Left lung (tissue), 10 donors: ENCODE data around the gene FNDC10. TPM values are rescaled to one million over a fixed set of nuclear protein-coding genes. Genes with fewer than 3 reads are reported as not detected.
A peak's percentile ranks its signal among the peaks of the same experiment; 100 is the strongest.

ENCODE experiments used
- ATAC-seq: fragments of 200-7000 bp; cut with Tn5 transposase; one replicate; pipeline ENCODE4 v1.9.1; 2020; ENCODE audit warnings: moderate library complexity
- DNase-seq, 4 donors: peaks; one replicate each; pipeline ENCODE4 v3.0.0-alpha.2; 2013 to 2020
- H3K27ac ChIP-seq, 2 donors: fragments of 200-600 bp; sonication (generic) in 1 of 2; one replicate each; pipeline versions ENCODE4 v1.5.0 to v1.8.0; 2020 to 2021
- H3K27me3 ChIP-seq, 2 donors: fragments of 200-600 bp; sonication (generic) in 1 of 2; one replicate each; pipeline versions ENCODE4 v1.5.0 to v1.8.0; 2020 to 2021
- H3K36me3 ChIP-seq, 2 donors: fragments of 200-600 bp; sonication (generic) in 1 of 2; one replicate each; pipeline versions ENCODE4 v1.5.0 to v1.8.0; 2020 to 2021
- H3K4me1 ChIP-seq, 2 donors: fragments of 200-600 bp; one replicate each; pipeline ENCODE4 v1.8.0; 2021
- H3K4me3 ChIP-seq, 2 donors: fragments of 200-600 bp; sonication (generic) in 1 of 2; one replicate each; pipeline versions ENCODE4 v1.5.0 to v1.8.0; 2020 to 2021; ENCODE audit warnings: mild to moderate bottlenecking in 1 of 2
- H3K9me3 ChIP-seq, 2 donors: fragments of 200-600 bp; sonication (generic) in 1 of 2; one replicate each; pipeline versions ENCODE4 v1.5.0 to v1.8.0; 2020 to 2021
- CTCF ChIP-seq, 2 donors: fragments of 200-600 bp; sonication (generic) in 1 of 2; IDR thresholded peaks; one replicate each; pipeline versions ENCODE4 v1.5.0 to v1.8.0; 2021; ENCODE audit warnings: antibody characterized with exemption in 2 of 2
- intact Hi-C, 2 donors: fragments of 100-400 bp; cut with DNase I; formaldehyde crosslinking; loops; one replicate each; pipeline versions ENCODE4 v1.11.2 to v1.14.2; 2022
- polyA plus RNA-seq, 6 donors: library from polyadenylated mRNA; unstranded; fragments of 120-200 nt; gene quantifications; one replicate each; pipeline ENCODE4 v1.2.1, GENCODE V29; 2013; ENCODE audit not compliant: insufficient read length in 6 of 6
- total RNA-seq, 2 donors: library from RNA; stranded (reverse); fragmentation: NEBNext Ultra II Directional; extraction: Animal tissue kit (Norgen Biotek cat#: 25700); gene quantifications; one replicate each; pipeline ENCODE4 v1.2.1, GENCODE V29; 2021
- donor health status: DM: no; HTN: yes; CAD: no.
- donor health status: DM: no; HTN: no; CAD: no.

FNDC10 gene
- total and polyA plus RNA-seq, 8 donors, result 1.2 to 12.2 (median 2.3) TPM

- intact Hi-C loops, result no loop called here
- peaks cover 3 to 24% of the 10 kb centered on the region in 2 donors for H3K4me1 ChIP-seq
- H3K4me3 ChIP-seq, result peak overlapping the region; percentile 11 to 24
- peak overlapping the region; percentile 61 to 86 for H3K27ac ChIP-seq
- H3K36me3 ChIP-seq, result peaks cover 0 to 19% of the 10 kb centered on the region in 2 donors
- H3K27me3 ChIP-seq, result peaks cover 9 to 40% of the 10 kb centered on the region in 2 donors
- ATAC-seq (peak; percentile 33), DNase-seq (peak; percentile 81 to 93 (median 84))
- H3K9me3 ChIP-seq, result no peaks in the 10 kb centered on the region
- TF ChIP-seq CTCF (IDR thresholded peaks at IDR 0.05), result no peak
Measured at GRCh38 chr1:1630191-1630964, 30.4 kb upstream of the FNDC10 start.

DNA sequence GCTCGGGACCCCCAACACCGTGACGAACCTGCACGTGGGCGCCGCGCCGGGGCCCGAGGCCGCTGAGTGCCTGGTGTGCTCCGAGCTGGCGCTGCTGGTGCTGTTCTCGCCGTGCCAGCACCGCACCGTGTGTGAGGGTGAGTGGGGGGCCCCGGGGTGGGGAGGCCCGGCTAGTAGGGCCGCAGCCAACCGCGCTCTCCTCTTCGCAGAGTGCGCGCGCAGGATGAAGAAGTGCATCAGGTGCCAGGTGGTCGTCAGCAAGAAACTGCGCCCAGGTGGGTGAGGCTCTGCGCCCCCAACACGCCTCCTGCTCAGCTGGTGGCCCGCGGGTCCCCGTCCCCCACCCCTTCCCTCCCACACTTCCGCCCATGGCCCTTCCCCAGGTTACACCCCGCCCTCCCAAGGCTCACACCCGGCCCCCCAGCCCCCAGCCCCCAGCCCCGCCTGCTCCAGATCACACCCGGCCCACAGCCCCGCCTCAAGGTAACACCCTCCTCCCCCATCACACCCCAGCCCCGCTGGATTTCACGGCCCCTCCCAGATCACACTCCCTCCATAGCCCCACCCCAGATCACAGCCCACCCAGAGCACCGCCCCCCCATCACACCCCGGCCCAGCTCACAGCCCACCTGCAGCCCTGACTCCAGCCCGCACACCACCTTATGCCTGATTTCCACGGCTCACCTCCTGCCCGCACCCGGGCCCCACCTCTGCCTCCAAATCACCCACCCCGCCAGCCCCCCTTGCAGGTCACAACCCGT is 29.7 kb upstream of the FNDC10 start:
- no peak for ATAC-seq
- Histone ChIP-seq H3K36me3 (peaks cover 0 to 19% of the 10 kb centered on the region in 2 donors), H3K9me3 (no peaks in the 10 kb centered on the region), H3K27ac (peak overlapping the region in 1 of 2 donors; percentile 45), H3K4me1 (peaks cover 3 to 24% of the 10 kb centered on the region in 2 donors), H3K4me3 (peak overlapping the region in 1 of 2 donors; percentile 9), H3K27me3 (peaks cover 9 to 40% of the 10 kb centered on the region in 2 donors)
- no peak for TF ChIP-seq CTCF (IDR thresholded peaks at IDR 0.05)
- intact Hi-C loops, result no loop called here
- peak in 2 of 4 donors; percentile 51 to 71 for DNase-seq

DNA sequence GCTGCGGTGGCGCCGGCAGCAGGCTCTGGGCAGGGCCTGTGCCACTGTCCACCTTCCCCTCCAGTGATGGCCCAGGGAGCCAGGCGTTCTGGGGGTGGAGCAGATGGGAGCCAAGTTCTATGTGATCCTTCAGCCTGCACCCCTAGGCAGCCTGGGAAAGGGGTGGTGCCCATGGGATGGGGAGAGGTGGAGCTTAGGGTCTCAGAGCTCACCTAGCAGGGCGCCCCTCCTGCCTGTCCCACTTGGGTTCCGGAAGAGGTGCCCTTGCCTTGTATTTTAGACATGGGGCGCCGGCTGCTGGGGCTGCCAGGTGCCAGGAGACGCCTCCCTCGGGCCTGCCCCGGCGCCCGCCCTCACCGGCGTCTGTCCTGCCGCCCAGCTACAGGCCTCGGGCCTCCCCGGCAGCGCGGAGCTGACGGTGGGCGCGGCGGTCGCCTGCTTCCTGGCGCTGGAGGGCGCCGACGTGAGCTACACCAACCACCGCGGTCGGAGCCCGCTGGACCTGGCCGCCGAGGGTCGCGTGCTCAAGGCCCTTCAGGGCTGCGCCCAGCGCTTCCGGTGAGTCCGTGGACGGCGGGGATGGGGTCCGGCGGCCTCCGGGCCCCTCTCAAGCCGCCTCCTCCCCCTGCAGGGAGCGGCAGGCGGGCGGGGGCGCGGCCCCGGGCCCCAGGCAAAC is 29.0 kb upstream of the FNDC10 start:
- DNase-seq, result peak in 2 of 4 donors; percentile 32 to 76
- Histone ChIP-seq H3K27me3 (peaks cover 9 to 40% of the 10 kb centered on the region in 2 donors), H3K4me1 (peaks cover 3 to 24% of the 10 kb centered on the region in 2 donors), H3K9me3 (no peaks in the 10 kb centered on the region), H3K4me3 (peak overlapping the region in 1 of 2 donors; percentile 9), H3K36me3 (peaks cover 0 to 22% of the 10 kb centered on the region in 2 donors), H3K27ac (peak overlapping the region in 1 of 2 donors; percentile 45)
- no peak for ATAC-seq
- TF ChIP-seq CTCF (IDR thresholded peaks at IDR 0.05), result no peak
- intact Hi-C loops, result no loop called here

GRCh38 chr1:1627829-1628753 is 28.2 kb upstream of the FNDC10 start:
- ATAC-seq, result no peak

More at GRCh38 chr1:1627829-1628753, 28.2 kb upstream of the FNDC10 start:
- intact Hi-C loops, result no loop called here
- peaks cover 9 to 40% of the 10 kb centered on the region in 2 donors for H3K27me3 ChIP-seq
- no peak overlapping the region for H3K27ac ChIP-seq
- peaks cover 0 to 25% of the 10 kb centered on the region in 2 donors for H3K36me3 ChIP-seq
- no peak for TF ChIP-seq CTCF (IDR thresholded peaks at IDR 0.05)
- no peaks in the 10 kb centered on the region for H3K9me3 ChIP-seq
- DNase-seq, result peak in 2 of 4 donors; percentile 32 to 72
- no peak overlapping the region for H3K4me3 ChIP-seq
- H3K4me1 ChIP-seq, result peaks cover 3 to 24% of the 10 kb centered on the region in 2 donors
